ENCODE results near the gene PCBP2. TPM values are rescaled to one million over a fixed set of nuclear protein-coding genes. Genes with fewer than 3 reads are reported as not detected.

PCBP2 gene
- total and polyA plus RNA-seq, 10 of the 15 experiments (the other 5 are each of a cell fraction or from before 2014, with no cell fraction given), result 109 to 803 (median 327) TPM

GRCh38 chr12:53493610-53494391 lies 41.9 kb downstream of the PCBP2 start:
- BruUV-seq (replicated peaks), result TSS peak; percentile 70
- TF ChIP-seq SUZ12 (IDR thresholded peaks at IDR 0.05; ENCODE audit: unreplicated experiment) (no peak), MTA3 (IDR thresholded peaks at IDR 0.05; ENCODE audit: borderline replicate concordance, low read length) (no peak), SIX5 (IDR thresholded peaks at IDR 0.05; ENCODE audit: low read depth, low read length, severe bottlenecking) (no peak), CBX3 (IDR thresholded peaks at IDR 0.05; ENCODE audit: borderline replicate concordance, low read depth) (no peak), NR2C1 (IDR thresholded peaks at IDR 0.05) (no peak), NBN (IDR thresholded peaks at IDR 0.05) (no peak), FOXM1 (IDR thresholded peaks at IDR 0.05; ENCODE audit: low read depth, low read length) (no peak), YBX1 (IDR thresholded peaks at IDR 0.05) (no peak), JUND (IDR thresholded peaks at IDR 0.05; ENCODE audit: low read depth, low read length) (no peak), SREBF1 (IDR thresholded peaks at IDR 0.05; ENCODE audit: low read length) (no peak), SKIL (IDR thresholded peaks at IDR 0.05; ENCODE audit: low read depth, poor library complexity, severe bottlenecking) (no peak), NKRF (conservative IDR thresholded peaks at IDR 0.05) (no peak), REST (IDR thresholded peaks at IDR 0.05; ENCODE audit: low read depth, low read length) (no peak), CREM (IDR thresholded peaks at IDR 0.05; ENCODE audit: low read depth) (no peak)

More at GRCh38 chr12:53493610-53494391, 41.9 kb downstream of the PCBP2 start:
- WGBS (ENCODE audit: insufficient coverage, insufficient replicate concordance, low lambda C conversion rate, missing lambda C conversion rate), result 62% methylated on average over 11 of the region's 11 CpGs
- Histone ChIP-seq H3K9ac (ENCODE audit: control insufficient read depth, insufficient read depth, low read length) (peak overlapping the region; percentile 74), H3K36me3 (ENCODE audit: control insufficient read depth in 2 of 2, insufficient read depth in 2 of 2, low read length in 1 of 2) (no peaks in the 10 kb centered on the region), H3K4me1 (ENCODE audit: control insufficient read depth, insufficient read depth, low read length) (peaks cover 17% of the 10 kb centered on the region), H3K27me3 (replicated peaks in 1 of 2; ENCODE audit: control insufficient read depth in 2 of 2, insufficient read depth in 2 of 2, low read length in 1 of 2) (no peaks in the 10 kb centered on the region), H3K79me2 (ENCODE audit: control insufficient read depth, insufficient read depth, low read length) (no peaks in the 10 kb centered on the region), H3K9me3 (replicated peaks; ENCODE audit: control insufficient read depth, insufficient read depth, low read length) (no peaks in the 10 kb centered on the region), H3K4me2 (ENCODE audit: control insufficient read depth, insufficient read depth) (peak overlapping the region; percentile 96), H3K27ac (ENCODE audit: control insufficient read depth, insufficient read depth) (peak overlapping the region; percentile 46; the same call in 1 of the 2 replicates), H2AFZ (ENCODE audit: control insufficient read depth, low read depth, low read length) (peak overlapping the region; percentile 90), H3K4me3 (peak overlapping the region; percentile 87), H4K20me1 (ENCODE audit: control insufficient read depth, insufficient read depth) (no peaks in the 10 kb centered on the region)
- SMC1A ChIA-PET (ENCODE audit: uncharacterized antibody, unreplicated experiment), result interaction anchor here (0.6 to 3.1 kb wide), 8 partner anchors 15 to 250 kb away, joined by 3 to 9 read pairs (median 3); no protein-coding TSS in a partner anchor
- POLR2A ChIA-PET, result interaction anchor here (0.6 to 2.1 kb wide), 8 partner anchors 12 to 287 kb away, joined by 3 to 6 read pairs (median 3); partner anchors contain the start of gene ITGB7
- FAIRE-seq (peak; percentile 68), ATAC-seq (peak; percentile 5), DNase-seq (ENCODE audit: low read depth, low spot score) (no peak)
- CTCF ChIA-PET, result interaction anchor here (0.8 to 4.8 kb wide), 7 partner anchors 9 to 169 kb away, joined by 3 to 20 read pairs (median 3); partner anchors contain the start of genes NPFF and PRR13
- in situ Hi-C loops (cut with MboI) (no loop called here), intact Hi-C loops (cut with micrococcal nuclease; ENCODE audit: unreplicated experiment) (no loop called here)
- RAD21 ChIA-PET (ENCODE audit: unreplicated experiment), result interaction anchor here (1.0 to 1.5 kb wide), 5 partner anchors 12 to 182 kb away, joined by 3 to 7 read pairs (median 4); partner anchors contain the start of gene ATP5MC2

All from GM12878 (cell line).